ENCODE results near the gene TKT. TPM values are rescaled to one million over a fixed set of nuclear protein-coding genes. Genes with fewer than 3 reads are reported as not detected.
A peak's percentile ranks its signal among the peaks of the same experiment; 100 is the strongest.

The TKT gene
- total and polyA plus RNA-seq, 2 of the 13 experiments (the other 11 are each of a cell fraction or from before 2014, with no cell fraction given): 150 to 238 TPM

DNA sequence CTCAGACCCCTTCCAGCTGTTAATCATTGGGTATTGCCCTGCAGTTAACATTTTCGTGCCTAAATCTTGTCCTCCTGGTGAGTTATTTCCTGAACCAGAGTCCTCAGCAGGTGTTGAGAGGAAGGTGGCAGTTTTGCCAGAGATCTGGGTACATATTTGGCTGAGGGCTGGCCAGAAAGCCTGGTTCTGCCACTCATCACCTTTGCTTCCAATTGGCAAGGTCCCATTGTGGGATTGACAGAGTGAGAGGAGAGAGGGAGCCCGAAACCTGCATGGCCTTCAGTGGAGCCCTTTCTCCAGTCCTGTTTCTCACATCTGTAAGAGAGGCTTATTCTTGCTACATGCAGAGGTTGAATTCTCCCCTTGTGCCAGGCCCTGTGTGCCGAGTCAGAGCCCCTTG lies 8.9 kb upstream of the TKT start:
- no peak overlapping the region for H3K4me3 ChIP-seq (replicated peaks in 1 of 3; ENCODE audit: insufficient read depth in 1 of 3, low read depth in 2 of 3, low read length in 3 of 3)
- no peaks in the 10 kb centered on the region for H3K79me2 ChIP-seq (ENCODE audit: insufficient read depth, low read length)
- no peak overlapping the region for H3K27ac ChIP-seq (ENCODE audit: extremely low read length, insufficient read depth, low read length)
- H3K9ac ChIP-seq (ENCODE audit: insufficient read depth, low read depth, low read length): no peak overlapping the region
- CTCF ChIA-PET (ENCODE audit: low intra/inter-chr PET ratio, low total read pairs): no interaction called here
- H3K9me3 ChIP-seq (ENCODE audit: low read length): no peaks in the 10 kb centered on the region
- H3K27me3 ChIP-seq (ENCODE audit: control insufficient read depth in 1 of 2, insufficient read depth in 2 of 2, low read length in 2 of 2): no peaks in the 10 kb centered on the region
- no peak for TF ChIP-seq ZNF670 (CRISPR knock-in tag; IDR thresholded peaks at IDR 0.05; ENCODE audit: borderline replicate concordance)
- TF ChIP-seq ZSCAN30 (CRISPR knock-in tag; IDR thresholded peaks at IDR 0.05): no peak
- peak; percentile 86 for TF ChIP-seq ZNF12 (CRISPR knock-in tag; IDR thresholded peaks at IDR 0.05)
- no peak for TF ChIP-seq MAFF (IDR thresholded peaks at IDR 0.05; ENCODE audit: low read depth, low read length)
- TF ChIP-seq MATR3 (CRISPR knock-in tag; IDR thresholded peaks at IDR 0.05): no peak
- no TSS peak for BruUV-seq (replicated peaks)
- intact Hi-C loops (cut with micrococcal nuclease; ENCODE audit: unreplicated experiment) (no loop called here), in situ Hi-C loops (cut with HindIII; ENCODE audit: extremely low pct_ligation_motif_present, low pct_unique_long_range_greater_than_20kb) (no loop called here)
- no peak overlapping the region for H2AFZ ChIP-seq (ENCODE audit: low read length)
- POLR2A ChIA-PET: no interaction called here
- no peak for ATAC-seq
- FAIRE-seq: no peak
- peak overlapping the region; percentile 24; the same call in 1 of the 2 replicates for H3K4me2 ChIP-seq (ENCODE audit: low read depth, low read length)
- H3K36me3 ChIP-seq (replicated peaks in 1 of 2; ENCODE audit: control insufficient read depth in 1 of 2, insufficient read depth in 2 of 2, low read length in 2 of 2): no peaks in the 10 kb centered on the region
- H4K20me1 ChIP-seq (ENCODE audit: insufficient read depth, low read length): no peaks in the 10 kb centered on the region
- WGBS (ENCODE audit: low lambda C conversion rate): 60% methylated on average over 3 of the region's 3 CpGs
- H3K4me1 ChIP-seq (ENCODE audit: insufficient read depth, low read length): peaks cover 75% of the 10 kb centered on the region
- DNase-seq (ENCODE audit: low spot score): no peak

DNA sequence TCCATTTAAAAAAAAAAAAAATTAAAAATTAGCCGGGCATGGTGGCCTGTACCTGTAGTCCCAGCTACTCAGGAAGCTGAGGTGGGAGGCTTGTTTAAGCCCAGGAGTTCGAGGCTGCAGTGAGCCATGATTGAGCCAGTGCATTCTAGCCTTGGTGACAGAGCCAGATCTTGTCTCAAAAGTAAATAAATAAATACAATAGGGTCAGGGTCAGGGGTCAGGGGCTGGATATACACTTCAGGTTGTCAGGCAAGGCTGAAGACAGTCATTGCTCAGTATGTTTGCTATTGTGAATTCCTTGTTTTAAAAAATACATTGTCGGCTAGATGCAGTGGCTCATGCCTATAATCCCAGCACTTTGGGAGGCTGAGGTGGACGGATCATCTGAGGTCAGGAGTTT lies 8.1 kb upstream of the TKT start:
- no peaks in the 10 kb centered on the region for H3K9me3 ChIP-seq (ENCODE audit: low read length)
- no peak overlapping the region for H3K9ac ChIP-seq (ENCODE audit: insufficient read depth, low read depth, low read length)
- no TSS peak for BruUV-seq (replicated peaks)
- H3K27ac ChIP-seq (ENCODE audit: extremely low read length, insufficient read depth, low read length): no peak overlapping the region
- H3K4me3 ChIP-seq (replicated peaks in 1 of 3; ENCODE audit: insufficient read depth in 1 of 3, low read depth in 2 of 3, low read length in 3 of 3): no peak overlapping the region
- in situ Hi-C loops (cut with HindIII; ENCODE audit: extremely low pct_ligation_motif_present, low pct_unique_long_range_greater_than_20kb): no loop called here
- H4K20me1 ChIP-seq (ENCODE audit: insufficient read depth, low read length): no peaks in the 10 kb centered on the region
- no peaks in the 10 kb centered on the region for H3K36me3 ChIP-seq (replicated peaks in 1 of 2; ENCODE audit: control insufficient read depth in 1 of 2, insufficient read depth in 2 of 2, low read length in 2 of 2)
- ATAC-seq: no peak
- 4% methylated on average over 4 of the region's 4 CpGs for WGBS (ENCODE audit: low lambda C conversion rate)
- intact Hi-C loops (cut with micrococcal nuclease; ENCODE audit: unreplicated experiment): no loop called here
- H3K79me2 ChIP-seq (ENCODE audit: insufficient read depth, low read length): no peaks in the 10 kb centered on the region
- H2AFZ ChIP-seq (ENCODE audit: low read length): no peak overlapping the region
- DNase-seq (ENCODE audit: low spot score): peak; percentile 44
- no peak overlapping the region for H3K4me2 ChIP-seq (ENCODE audit: low read depth, low read length)
- no peaks in the 10 kb centered on the region for H3K27me3 ChIP-seq (ENCODE audit: control insufficient read depth in 1 of 2, insufficient read depth in 2 of 2, low read length in 2 of 2)
- ChIA-PET POLR2A (interaction anchor here (1.2 kb wide), 1 partner anchor 10 kb away, joined by 5 read pairs; no protein-coding TSS in a partner anchor), CTCF (ENCODE audit: low intra/inter-chr PET ratio, low total read pairs) (no interaction called here)
- no peak for FAIRE-seq
- H3K4me1 ChIP-seq (ENCODE audit: insufficient read depth, low read length): peaks cover 75% of the 10 kb centered on the region
- no peak for TF ChIP-seq ZNF891 (CRISPR knock-in tag; IDR thresholded peaks at IDR 0.05)
- TF ChIP-seq NPAS2 (CRISPR knock-in tag; IDR thresholded peaks at IDR 0.05; ENCODE audit: borderline replicate concordance): no peak
- no peak for TF ChIP-seq REPIN1 (CRISPR knock-in tag; IDR thresholded peaks at IDR 0.05; ENCODE audit: borderline replicate concordance, low read depth)
- no peak for TF ChIP-seq FOXP1 (IDR thresholded peaks at IDR 0.05)
- peak; percentile 72 for TF ChIP-seq FOXP1 (CRISPR knock-in tag; IDR thresholded peaks at IDR 0.05)
- no peak for TF ChIP-seq HDAC2 (CRISPR knock-in tag; IDR thresholded peaks at IDR 0.05)
- peak; percentile 36; the same call in 1 of the 2 replicates for TF ChIP-seq SOX5 (CRISPR knock-in tag; IDR thresholded peaks at IDR 0.05; ENCODE audit: borderline replicate concordance)
- no peak for TF ChIP-seq ZNF124 (CRISPR knock-in tag; IDR thresholded peaks at IDR 0.05)
- no peak for TF ChIP-seq BCL6 (CRISPR knock-in tag; IDR thresholded peaks at IDR 0.05)
- 0 out of 2 replicates have a peak, but pooled peaks have one; percentile 17 for TF ChIP-seq SOX13 (IDR thresholded peaks at IDR 0.05)
- peak in 1 of 2 experiments; percentile 50; a peak in 2 of 4 replicates for TF ChIP-seq SOX13 (CRISPR knock-in tag; conservative IDR thresholded peaks at IDR 0.05 in 1 of 2, IDR thresholded peaks at IDR 0.05 in 1 of 2)
- no peak for TF ChIP-seq THAP11 (CRISPR knock-in tag; IDR thresholded peaks at IDR 0.05)
- TF ChIP-seq, protein P1, sequence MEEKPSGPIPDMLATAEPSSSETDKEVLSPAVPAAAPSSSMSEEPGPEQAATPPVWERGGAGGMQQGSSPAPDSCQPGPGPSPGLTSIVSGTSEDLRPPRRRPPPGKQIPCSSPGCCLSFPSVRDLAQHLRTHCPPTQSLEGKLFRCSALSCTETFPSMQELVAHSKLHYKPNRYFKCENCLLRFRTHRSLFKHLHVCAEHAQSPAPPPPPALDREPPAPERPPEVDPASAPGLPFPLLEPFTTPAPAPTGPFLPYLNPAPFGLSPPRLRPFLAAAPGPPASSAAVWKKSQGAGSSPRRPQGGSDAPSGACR (CRISPR knock-in tag; IDR thresholded peaks at IDR 0.05): no peak
- TF ChIP-seq SOX6 (IDR thresholded peaks at IDR 0.05): no peak
- peak; percentile 66 for TF ChIP-seq SOX6 (CRISPR knock-in tag; IDR thresholded peaks at IDR 0.05)
- no peak for TF ChIP-seq ZBTB7B (CRISPR knock-in tag; IDR thresholded peaks at IDR 0.05)
- TF ChIP-seq NR2F1 (CRISPR knock-in tag; IDR thresholded peaks at IDR 0.05): peak in 1 of 2 experiments; percentile 33; a peak in 1 of 4 replicates
